GM12878 (cell line): ENCODE measurements around the gene TM9SF2. TPM values are rescaled to one million over a fixed set of nuclear protein-coding genes. Genes with fewer than 3 reads are reported as not detected.

Experiments
- ATAC-seq: fragments of 200-7000 bp; cut with Tn5 transposase; 3 replicates; pipeline ENCODE4 v1.9.1; 2020; ENCODE audit warnings: mild to moderate bottlenecking, moderate library complexity
- BruUV-seq: library from RNA; stranded (reverse); fragments of 400-500 nt; replicated peaks from 2 replicates; lab custom pipeline; 2021; lab: Mats Ljungman, UMichigan
- CTCF ChIA-PET: fragments of 300-600 bp; sonication (Branson Sonifier 250); formaldehyde crosslinking; extraction: SDS; loops from one replicate; lab custom pipeline; 2021; ENCODE audit warnings: inconsistent platforms; lab: Yijun Ruan, JAX
- POLR2A ChIA-PET: fragments of 350-600 bp; formaldehyde crosslinking; extraction: SDS; loops from one replicate; lab custom pipeline; 2021; ENCODE audit warnings: inconsistent platforms; lab: Charles Lee
- RAD21 ChIA-PET: fragments of 300-600 bp; sonication (Branson Sonifier 250); formaldehyde crosslinking; loops from one replicate; lab custom pipeline; 2023; ENCODE audit warnings: antibody characterized with exemption; ENCODE audit not compliant: unreplicated experiment; lab: Charles Lee
- SMC1A ChIA-PET: fragments of 300-600 bp; sonication (Branson Sonifier 250); formaldehyde crosslinking; loops from one replicate; lab custom pipeline; 2023; ENCODE audit not compliant: unreplicated experiment, uncharacterized antibody; lab: Charles Lee
- DNase-seq: peaks from one replicate; pipeline ENCODE4 v3.0.0-alpha.2; 2011; ENCODE audit warnings: low read depth, low spot score
- FAIRE-seq: peaks from 3 replicates; lab custom pipeline; 2011; peaks lifted over from hg19 to GRCh38; lab: Jason Lieb, UNC
- H2AFZ ChIP-seq: 2 replicates; pipeline ENCODE4 v1.6.0; 2011; ENCODE audit warnings: low read depth, low read length, control low read depth; ENCODE audit not compliant: control insufficient read depth
- H3K27ac ChIP-seq: 2 replicates; pipeline ENCODE4 v1.5.1; 2011; ENCODE audit warnings: control low read depth; ENCODE audit not compliant: control insufficient read depth, insufficient read depth
- H3K27me3 ChIP-seq, 2 experiments: replicated peaks in 1 of 2; 2 replicates each; pipeline versions ENCODE4 v1.6.0 to v1.6.1; 2011; ENCODE audit warnings: low read length in 1 of 2; ENCODE audit not compliant: control insufficient read depth in 2 of 2, insufficient read depth in 2 of 2
- H3K36me3 ChIP-seq, 2 experiments: 2 replicates each; pipeline ENCODE4 v1.5.1; 2011; ENCODE audit warnings: low read length in 1 of 2; ENCODE audit not compliant: control insufficient read depth in 2 of 2, insufficient read depth in 2 of 2
- H3K4me1 ChIP-seq: 2 replicates; pipeline ENCODE4 v1.6.1; 2011; ENCODE audit warnings: mild to moderate bottlenecking, low read length, moderate library complexity, mixed read lengths; ENCODE audit not compliant: control insufficient read depth, insufficient read depth
- H3K4me2 ChIP-seq: 2 replicates; pipeline ENCODE4 v1.6.0; 2011; ENCODE audit warnings: control low read depth; ENCODE audit not compliant: control insufficient read depth, insufficient read depth
- H3K4me3 ChIP-seq: fragments of 200-600 bp; sonication (generic); 2 replicates; pipeline ENCODE4 v1.5.1; 2016
- H3K79me2 ChIP-seq: 2 replicates; pipeline ENCODE4 v1.6.0; 2011; ENCODE audit warnings: low read length; ENCODE audit not compliant: control insufficient read depth, insufficient read depth
- H3K9ac ChIP-seq: 2 replicates; pipeline ENCODE4 v1.8.0; 2011; ENCODE audit warnings: low read length, control low read depth, mixed read lengths; ENCODE audit not compliant: control insufficient read depth, insufficient read depth
- H3K9me3 ChIP-seq: replicated peaks from 3 replicates; pipeline ENCODE4 v1.5.1; 2011; ENCODE audit warnings: mild to moderate bottlenecking, low read length; ENCODE audit not compliant: control insufficient read depth, insufficient read depth
- H4K20me1 ChIP-seq: 2 replicates; pipeline ENCODE4 v1.6.0; 2011; ENCODE audit not compliant: control insufficient read depth, insufficient read depth
- BCL3 ChIP-seq: IDR thresholded peaks from 2 replicates; pipeline ENCODE4 v1.6.1; 2011; ENCODE audit warnings: borderline replicate concordance, low read depth, mild to moderate bottlenecking, moderate library complexity, low read length; ENCODE audit not compliant: insufficient read depth, poor library complexity, severe bottlenecking
- FOS ChIP-seq: IDR thresholded peaks from 3 replicates; pipeline ENCODE4 v1.6.1; 2011; ENCODE audit warnings: borderline replicate concordance; ENCODE audit not compliant: insufficient read length; ENCODE audit errors: extremely low read depth
- HCFC1 ChIP-seq: fragments of 150-350 bp; IDR thresholded peaks from 2 replicates; pipeline ENCODE4 v1.6.1; 2014; ENCODE audit warnings: low read length
- HSF1 ChIP-seq: fragments of 150-350 bp; IDR thresholded peaks from 2 replicates; pipeline ENCODE4 v1.6.1; 2014; ENCODE audit warnings: mild to moderate bottlenecking, low read depth, low read length
- KAT2A ChIP-seq: conservative IDR thresholded peaks from 2 replicates; pipeline ENCODE4 v1.6.1; 2011; ENCODE audit warnings: low read depth, low read length; ENCODE audit not compliant: control insufficient read depth
- NFXL1 ChIP-seq: fragments of 450-650 bp; IDR thresholded peaks from 2 replicates; pipeline ENCODE4 v1.6.1; 2017; ENCODE audit warnings: antibody characterized with exemption, mild to moderate bottlenecking, borderline replicate concordance
- NR2F1 ChIP-seq: fragments of 450-650 bp; conservative IDR thresholded peaks from 2 replicates; pipeline ENCODE4 v1.6.1; 2017; ENCODE audit warnings: mild to moderate bottlenecking
- PAX8 ChIP-seq: fragments of 450-650 bp; IDR thresholded peaks from 2 replicates; pipeline ENCODE4 v1.6.1; 2017; ENCODE audit warnings: mild to moderate bottlenecking, moderate library complexity
- TARDBP ChIP-seq: IDR thresholded peaks from 2 replicates; pipeline ENCODE4 v1.6.1; 2016; ENCODE audit warnings: borderline replicate concordance
- WGBS: methylation state at CpG from one replicate; pipeline ENCODE4 v1.1.6; 2016; ENCODE audit warnings: low lambda C conversion rate; ENCODE audit not compliant: insufficient replicate concordance, insufficient coverage; ENCODE audit errors: missing lambda C conversion rate; 5-methylcytosine and 5-hydroxymethylcytosine counted together
- in situ Hi-C: fragments of 300-500 bp; cut with MboI; formaldehyde crosslinking; loops from 9 replicates; pipeline ENCODE4 v1.14.3; 2018; ENCODE audit warnings: mixed read lengths
- intact Hi-C: fragments of 100-400 bp; cut with micrococcal nuclease; formaldehyde crosslinking; loops from one replicate; pipeline ENCODE4 v1.14.2; 2022; ENCODE audit not compliant: unreplicated experiment
- polyA plus RNA-seq, 11 experiments: library from polyadenylated mRNA; depleted of rRNA in 4 of 11; unstranded in 6 of 11; stranded (reverse) in 5 of 11; fragments of >200 nt; fragmentation: Nextera tagmentation in 4 of 11; fragmentation: Illumina TruSeq in 1 of 11; extraction: Ambion mirVana in 4 of 11; extraction: Trizol in 1 of 11; gene quantifications; 1 replicate in 1 of 11; 2 replicates in 10 of 11; pipeline versions ENCODE4 v1.2.1 to v1.2.3, GENCODE V29; 2011 to 2016; ENCODE audit warnings: inconsistent platforms in 2 of 11, missing spikeins in 2 of 11, low read depth in 1 of 11
- total RNA-seq, 4 experiments: library from RNA; depleted of rRNA in 3 of 4; stranded (reverse); fragments of >200 nt in 3 of 4; fragmentation: Illumina TruSeq in 1 of 4; extraction: Trizol in 1 of 4; gene quantifications; 2 replicates each; pipeline versions ENCODE4 v1.2.1 to v1.2.3, GENCODE V29; 2013 to 2021
- TF ChIP-seq, protein P1 (sequence below): fragments of 450-650 bp; IDR thresholded peaks from 2 replicates; pipeline ENCODE4 v1.6.1; 2018; ENCODE audit warnings: mild to moderate bottlenecking, low read depth, moderate library complexity; ENCODE audit not compliant: partially characterized antibody
- TF ChIP-seq, protein P2 (sequence below): fragments of 450-650 bp; IDR thresholded peaks from 2 replicates; pipeline ENCODE4 v1.6.1; 2017; ENCODE audit warnings: mild to moderate bottlenecking, moderate library complexity
- TF ChIP-seq, protein P3 (sequence below), 3 experiments: IDR thresholded peaks in 2 of 3; conservative IDR thresholded peaks in 1 of 3; 2 replicates each; pipeline ENCODE4 v1.5.1; 2011; ENCODE audit warnings: low read depth in 3 of 3, low read length in 3 of 3, mild to moderate bottlenecking in 3 of 3, control low read depth in 2 of 3, moderate library complexity in 2 of 3, inconsistent platforms in 1 of 3, mixed read lengths in 1 of 3; ENCODE audit not compliant: control insufficient read depth in 2 of 3, insufficient read depth in 1 of 3; ENCODE audit errors: extremely low read depth in 1 of 3

Gene TM9SF2
- total and polyA plus RNA-seq, 10 of the 15 experiments (the other 5 are each of a cell fraction or from before 2014, with no cell fraction given): 34.6 to 128 (median 79.2) TPM

- ChIA-PET POLR2A (no interaction called here), CTCF (interaction anchor here (1.2 kb wide), 1 partner anchor 44 kb away, joined by 4 read pairs; no protein-coding TSS in a partner anchor), RAD21 (no interaction called here), SMC1A (no interaction called here)
- DNase-seq (no peak), FAIRE-seq (no peak), ATAC-seq (no peak)
- WGBS: 68% methylated on average over 8 of the region's 8 CpGs
- in situ Hi-C loops (no loop called here), intact Hi-C loops (no loop called here)
- Histone ChIP-seq H3K4me2 (no peak overlapping the region), H2AFZ (no peak overlapping the region), H3K79me2 (no peaks in the 10 kb centered on the region), H3K9me3 (no peaks in the 10 kb centered on the region; the same call in 2 of the 3 replicates), H4K20me1 (no peaks in the 10 kb centered on the region), H3K27me3 (no peaks in the 10 kb centered on the region), H3K36me3 (no peaks in the 10 kb centered on the region), H3K27ac (no peak overlapping the region), H3K9ac (no peak overlapping the region), H3K4me1 (no peaks in the 10 kb centered on the region), H3K4me3 (no peak overlapping the region)
- no TSS peak for BruUV-seq
- TF ChIP-seq, protein P1, sequence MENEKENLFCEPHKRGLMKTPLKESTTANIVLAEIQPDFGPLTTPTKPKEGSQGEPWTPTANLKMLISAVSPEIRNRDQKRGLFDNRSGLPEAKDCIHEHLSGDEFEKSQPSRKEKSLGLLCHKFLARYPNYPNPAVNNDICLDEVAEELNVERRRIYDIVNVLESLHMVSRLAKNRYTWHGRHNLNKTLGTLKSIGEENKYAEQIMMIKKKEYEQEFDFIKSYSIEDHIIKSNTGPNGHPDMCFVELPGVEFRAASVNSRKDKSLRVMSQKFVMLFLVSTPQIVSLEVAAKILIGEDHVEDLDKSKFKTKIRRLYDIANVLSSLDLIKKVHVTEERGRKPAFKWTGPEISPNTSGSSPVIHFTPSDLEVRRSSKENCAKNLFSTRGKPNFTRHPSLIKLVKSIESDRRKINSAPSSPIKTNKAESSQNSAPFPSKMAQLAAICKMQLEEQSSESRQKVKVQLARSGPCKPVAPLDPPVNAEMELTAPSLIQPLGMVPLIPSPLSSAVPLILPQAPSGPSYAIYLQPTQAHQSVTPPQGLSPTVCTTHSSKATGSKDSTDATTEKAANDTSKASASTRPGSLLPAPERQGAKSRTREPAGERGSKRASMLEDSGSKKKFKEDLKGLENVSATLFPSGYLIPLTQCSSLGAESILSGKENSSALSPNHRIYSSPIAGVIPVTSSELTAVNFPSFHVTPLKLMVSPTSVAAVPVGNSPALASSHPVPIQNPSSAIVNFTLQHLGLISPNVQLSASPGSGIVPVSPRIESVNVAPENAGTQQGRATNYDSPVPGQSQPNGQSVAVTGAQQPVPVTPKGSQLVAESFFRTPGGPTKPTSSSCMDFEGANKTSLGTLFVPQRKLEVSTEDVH: no peak
- TF ChIP-seq KAT2A: no peak
- no peak for TF ChIP-seq BCL3
- no peak for TF ChIP-seq NR2F1
- no peak for TF ChIP-seq TARDBP
- TF ChIP-seq, protein P2, sequence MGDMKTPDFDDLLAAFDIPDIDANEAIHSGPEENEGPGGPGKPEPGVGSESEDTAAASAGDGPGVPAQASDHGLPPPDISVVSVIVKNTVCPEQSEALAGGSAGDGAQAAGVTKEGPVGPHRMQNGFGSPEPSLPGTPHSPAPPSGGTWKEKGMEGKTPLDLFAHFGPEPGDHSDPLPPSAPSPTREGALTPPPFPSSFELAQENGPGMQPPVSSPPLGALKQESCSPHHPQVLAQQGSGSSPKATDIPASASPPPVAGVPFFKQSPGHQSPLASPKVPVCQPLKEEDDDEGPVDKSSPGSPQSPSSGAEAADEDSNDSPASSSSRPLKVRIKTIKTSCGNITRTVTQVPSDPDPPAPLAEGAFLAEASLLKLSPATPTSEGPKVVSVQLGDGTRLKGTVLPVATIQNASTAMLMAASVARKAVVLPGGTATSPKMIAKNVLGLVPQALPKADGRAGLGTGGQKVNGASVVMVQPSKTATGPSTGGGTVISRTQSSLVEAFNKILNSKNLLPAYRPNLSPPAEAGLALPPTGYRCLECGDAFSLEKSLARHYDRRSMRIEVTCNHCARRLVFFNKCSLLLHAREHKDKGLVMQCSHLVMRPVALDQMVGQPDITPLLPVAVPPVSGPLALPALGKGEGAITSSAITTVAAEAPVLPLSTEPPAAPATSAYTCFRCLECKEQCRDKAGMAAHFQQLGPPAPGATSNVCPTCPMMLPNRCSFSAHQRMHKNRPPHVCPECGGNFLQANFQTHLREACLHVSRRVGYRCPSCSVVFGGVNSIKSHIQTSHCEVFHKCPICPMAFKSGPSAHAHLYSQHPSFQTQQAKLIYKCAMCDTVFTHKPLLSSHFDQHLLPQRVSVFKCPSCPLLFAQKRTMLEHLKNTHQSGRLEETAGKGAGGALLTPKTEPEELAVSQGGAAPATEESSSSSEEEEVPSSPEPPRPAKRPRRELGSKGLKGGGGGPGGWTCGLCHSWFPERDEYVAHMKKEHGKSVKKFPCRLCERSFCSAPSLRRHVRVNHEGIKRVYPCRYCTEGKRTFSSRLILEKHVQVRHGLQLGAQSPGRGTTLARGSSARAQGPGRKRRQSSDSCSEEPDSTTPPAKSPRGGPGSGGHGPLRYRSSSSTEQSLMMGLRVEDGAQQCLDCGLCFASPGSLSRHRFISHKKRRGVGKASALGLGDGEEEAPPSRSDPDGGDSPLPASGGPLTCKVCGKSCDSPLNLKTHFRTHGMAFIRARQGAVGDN: no peak
- no peak for TF ChIP-seq PAX8
- no peak for TF ChIP-seq HCFC1
- no peak for TF ChIP-seq NFXL1
- TF ChIP-seq HSF1: no peak
- TF ChIP-seq, protein P3, sequence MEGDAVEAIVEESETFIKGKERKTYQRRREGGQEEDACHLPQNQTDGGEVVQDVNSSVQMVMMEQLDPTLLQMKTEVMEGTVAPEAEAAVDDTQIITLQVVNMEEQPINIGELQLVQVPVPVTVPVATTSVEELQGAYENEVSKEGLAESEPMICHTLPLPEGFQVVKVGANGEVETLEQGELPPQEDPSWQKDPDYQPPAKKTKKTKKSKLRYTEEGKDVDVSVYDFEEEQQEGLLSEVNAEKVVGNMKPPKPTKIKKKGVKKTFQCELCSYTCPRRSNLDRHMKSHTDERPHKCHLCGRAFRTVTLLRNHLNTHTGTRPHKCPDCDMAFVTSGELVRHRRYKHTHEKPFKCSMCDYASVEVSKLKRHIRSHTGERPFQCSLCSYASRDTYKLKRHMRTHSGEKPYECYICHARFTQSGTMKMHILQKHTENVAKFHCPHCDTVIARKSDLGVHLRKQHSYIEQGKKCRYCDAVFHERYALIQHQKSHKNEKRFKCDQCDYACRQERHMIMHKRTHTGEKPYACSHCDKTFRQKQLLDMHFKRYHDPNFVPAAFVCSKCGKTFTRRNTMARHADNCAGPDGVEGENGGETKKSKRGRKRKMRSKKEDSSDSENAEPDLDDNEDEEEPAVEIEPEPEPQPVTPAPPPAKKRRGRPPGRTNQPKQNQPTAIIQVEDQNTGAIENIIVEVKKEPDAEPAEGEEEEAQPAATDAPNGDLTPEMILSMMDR (IDR thresholded peaks at IDR 0.05 in 2 of 3, conservative IDR thresholded peaks at IDR 0.05 in 1 of 3; ENCODE audit: control insufficient read depth in 2 of 3, extremely low read depth in 1 of 3, insufficient read depth in 1 of 3, low read depth in 3 of 3, low read length in 3 of 3): no peak
- no peak for TF ChIP-seq FOS
Observed at GRCh38 chr13:99572131-99572530, 70.9 kb downstream of the TM9SF2 start.
